HG03025 (cell line): ENCODE data around the gene SLF2.

Experiments used
- ATAC-seq: cut with Tn5 transposase; IDR thresholded peaks from one replicate; pipeline ENCODE4 v1.9.1; 2021; ENCODE audit warnings: mild to moderate bottlenecking, moderate library complexity; ENCODE audit not compliant: unreplicated experiment, low FRiP score

Gene SLF2, protein sequence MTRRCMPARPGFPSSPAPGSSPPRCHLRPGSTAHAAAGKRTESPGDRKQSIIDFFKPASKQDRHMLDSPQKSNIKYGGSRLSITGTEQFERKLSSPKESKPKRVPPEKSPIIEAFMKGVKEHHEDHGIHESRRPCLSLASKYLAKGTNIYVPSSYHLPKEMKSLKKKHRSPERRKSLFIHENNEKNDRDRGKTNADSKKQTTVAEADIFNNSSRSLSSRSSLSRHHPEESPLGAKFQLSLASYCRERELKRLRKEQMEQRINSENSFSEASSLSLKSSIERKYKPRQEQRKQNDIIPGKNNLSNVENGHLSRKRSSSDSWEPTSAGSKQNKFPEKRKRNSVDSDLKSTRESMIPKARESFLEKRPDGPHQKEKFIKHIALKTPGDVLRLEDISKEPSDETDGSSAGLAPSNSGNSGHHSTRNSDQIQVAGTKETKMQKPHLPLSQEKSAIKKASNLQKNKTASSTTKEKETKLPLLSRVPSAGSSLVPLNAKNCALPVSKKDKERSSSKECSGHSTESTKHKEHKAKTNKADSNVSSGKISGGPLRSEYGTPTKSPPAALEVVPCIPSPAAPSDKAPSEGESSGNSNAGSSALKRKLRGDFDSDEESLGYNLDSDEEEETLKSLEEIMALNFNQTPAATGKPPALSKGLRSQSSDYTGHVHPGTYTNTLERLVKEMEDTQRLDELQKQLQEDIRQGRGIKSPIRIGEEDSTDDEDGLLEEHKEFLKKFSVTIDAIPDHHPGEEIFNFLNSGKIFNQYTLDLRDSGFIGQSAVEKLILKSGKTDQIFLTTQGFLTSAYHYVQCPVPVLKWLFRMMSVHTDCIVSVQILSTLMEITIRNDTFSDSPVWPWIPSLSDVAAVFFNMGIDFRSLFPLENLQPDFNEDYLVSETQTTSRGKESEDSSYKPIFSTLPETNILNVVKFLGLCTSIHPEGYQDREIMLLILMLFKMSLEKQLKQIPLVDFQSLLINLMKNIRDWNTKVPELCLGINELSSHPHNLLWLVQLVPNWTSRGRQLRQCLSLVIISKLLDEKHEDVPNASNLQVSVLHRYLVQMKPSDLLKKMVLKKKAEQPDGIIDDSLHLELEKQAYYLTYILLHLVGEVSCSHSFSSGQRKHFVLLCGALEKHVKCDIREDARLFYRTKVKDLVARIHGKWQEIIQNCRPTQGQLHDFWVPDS

DNA sequence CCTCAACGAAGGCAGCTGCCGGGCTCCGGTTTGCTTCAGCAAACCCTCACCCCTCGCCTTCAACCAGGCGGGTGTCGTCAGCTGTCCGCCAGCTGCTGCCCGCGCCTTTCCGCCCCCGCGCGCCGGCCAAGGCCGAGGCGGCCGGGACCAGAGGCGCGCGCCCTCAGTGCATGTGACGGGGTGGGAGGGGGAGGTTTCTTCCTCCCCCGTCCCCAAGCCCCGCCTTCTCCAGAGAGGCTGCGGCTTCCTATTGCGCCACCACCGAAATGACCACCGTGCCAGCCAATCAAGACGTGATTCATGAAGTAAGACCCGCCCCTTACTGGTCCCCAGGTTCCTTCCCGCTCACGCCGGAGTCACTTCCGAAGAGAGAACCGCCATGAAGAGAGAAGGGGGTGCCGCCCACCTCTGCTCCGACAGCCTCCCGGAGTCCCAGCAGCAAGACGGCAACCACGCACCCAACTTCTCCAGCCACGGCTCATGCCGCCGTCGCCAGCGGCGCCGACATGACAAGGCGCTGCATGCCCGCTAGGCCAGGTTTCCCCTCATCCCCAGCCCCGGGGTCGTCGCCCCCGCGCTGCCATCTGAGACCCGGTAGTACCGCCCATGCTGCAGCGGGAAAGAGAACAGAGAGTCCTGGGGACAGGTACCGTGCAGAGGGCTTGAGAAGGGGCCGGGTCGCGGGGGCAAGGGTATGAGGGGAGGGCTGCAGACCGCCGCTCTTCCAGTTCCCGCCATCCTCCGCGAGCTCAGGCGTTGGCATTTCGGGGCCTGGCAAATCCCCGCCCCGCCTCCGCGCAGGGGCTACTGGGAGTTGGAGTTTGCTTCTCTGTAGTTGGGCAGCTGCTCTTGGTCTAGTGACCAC is at the start of gene SLF2:
SLF2 (plus strand) TSS at position 359 of the 865 bp plus-strand sequence; CDS start at position 507, 148 bp downstream.
- ATAC-seq: peak; percentile 95

DNA sequence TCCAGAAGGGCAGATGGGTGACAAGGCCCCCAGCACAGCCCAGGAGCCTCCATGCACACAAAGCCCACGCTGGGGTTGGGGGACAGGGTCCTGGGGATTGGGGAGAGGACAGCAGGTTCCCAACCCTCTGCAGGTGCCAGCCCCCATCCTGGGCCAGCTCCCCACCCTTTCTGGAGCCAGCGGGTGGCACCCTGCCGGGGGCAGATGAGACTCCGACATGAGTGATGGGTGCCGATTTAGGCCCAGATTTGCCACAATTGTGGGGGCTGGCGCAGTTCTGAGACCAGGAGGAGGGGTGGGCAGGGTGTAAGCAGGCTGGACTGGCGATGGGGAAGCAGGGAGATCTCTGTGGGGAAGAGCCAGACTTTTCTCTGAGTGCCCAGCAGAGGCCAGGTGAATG is 49.3 kb upstream of the SLF2 start:
- ATAC-seq: no peak

DNA sequence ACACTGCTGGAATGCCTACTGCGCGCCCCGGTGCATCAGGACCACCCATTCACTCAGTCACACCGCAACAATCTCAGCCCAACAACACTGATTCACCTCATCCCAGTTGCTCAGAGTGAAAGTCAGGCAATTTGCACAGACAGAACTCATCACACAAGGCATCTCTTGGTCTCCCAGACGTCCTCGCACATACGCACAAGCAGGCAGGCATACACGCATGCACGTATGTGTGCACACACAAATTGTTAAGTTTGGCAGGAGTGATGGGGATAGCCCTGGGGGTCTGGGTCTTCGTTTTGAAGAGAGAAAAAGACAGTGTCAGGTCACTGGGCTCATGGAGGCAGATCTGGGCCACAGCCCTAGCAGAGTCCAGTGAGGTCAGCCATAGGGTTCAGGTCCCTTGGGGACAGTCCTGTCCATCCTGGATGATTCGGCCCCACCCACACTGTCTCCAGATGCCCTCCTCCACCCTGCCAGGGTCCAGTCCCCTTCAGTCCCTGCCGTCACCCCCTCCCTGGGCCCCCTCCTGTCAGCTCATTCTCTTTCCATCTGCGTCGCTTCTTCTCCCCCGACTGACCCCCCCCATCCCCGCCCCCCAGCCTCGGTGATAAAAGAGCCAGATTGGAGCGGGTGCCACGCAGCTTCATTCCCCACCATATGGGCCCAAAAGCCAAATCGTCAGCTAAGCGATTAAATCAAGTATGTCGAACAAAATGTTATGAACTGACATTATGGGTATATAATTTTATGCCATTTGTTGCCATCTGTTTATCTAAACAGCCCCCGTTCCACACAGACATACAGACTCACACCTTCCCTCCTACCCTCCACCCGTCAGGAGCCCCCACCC is 48.5 kb upstream of the SLF2 start:
- ATAC-seq: no peak

DNA sequence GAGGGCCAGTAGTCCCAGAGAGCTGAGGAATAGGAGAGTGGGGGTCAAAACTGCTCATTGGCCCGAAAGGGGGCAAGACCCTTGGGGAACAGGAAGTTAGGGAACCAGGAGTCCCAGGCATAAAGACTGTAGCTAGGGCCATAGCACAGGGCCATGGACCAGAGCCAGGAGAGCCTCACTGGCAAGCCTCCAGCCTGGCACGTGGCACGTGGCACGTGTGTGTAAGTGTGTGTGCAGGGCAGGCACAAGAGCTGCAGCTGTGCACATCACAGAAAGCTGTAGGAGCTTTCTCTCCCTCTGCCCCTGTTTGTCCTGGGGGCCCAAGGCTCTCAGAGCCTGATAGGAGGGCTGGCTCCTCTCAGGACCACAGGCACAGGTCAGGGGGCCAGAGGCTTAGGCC is 47.8 kb upstream of the SLF2 start:
- ATAC-seq: no peak

DNA sequence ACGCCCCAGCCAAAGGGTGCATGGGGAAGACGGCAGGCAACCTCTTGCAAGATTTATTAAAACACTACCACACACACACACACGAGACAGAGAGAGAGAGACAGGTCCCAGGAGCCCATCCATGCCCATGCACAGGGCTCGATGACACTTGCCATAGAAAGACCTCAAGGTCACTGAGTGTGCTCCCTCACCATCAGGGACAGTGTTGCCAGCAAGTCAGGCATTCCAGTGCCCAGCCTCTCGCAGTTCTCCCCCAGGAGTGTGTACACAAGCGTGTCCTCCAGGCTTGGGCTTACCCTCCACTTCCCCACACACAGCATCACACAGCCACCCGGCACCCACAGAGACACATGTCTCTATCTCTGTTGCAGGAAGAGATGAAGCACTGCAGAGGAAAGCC is 46.8 kb upstream of the SLF2 start:
- no peak for ATAC-seq

DNA sequence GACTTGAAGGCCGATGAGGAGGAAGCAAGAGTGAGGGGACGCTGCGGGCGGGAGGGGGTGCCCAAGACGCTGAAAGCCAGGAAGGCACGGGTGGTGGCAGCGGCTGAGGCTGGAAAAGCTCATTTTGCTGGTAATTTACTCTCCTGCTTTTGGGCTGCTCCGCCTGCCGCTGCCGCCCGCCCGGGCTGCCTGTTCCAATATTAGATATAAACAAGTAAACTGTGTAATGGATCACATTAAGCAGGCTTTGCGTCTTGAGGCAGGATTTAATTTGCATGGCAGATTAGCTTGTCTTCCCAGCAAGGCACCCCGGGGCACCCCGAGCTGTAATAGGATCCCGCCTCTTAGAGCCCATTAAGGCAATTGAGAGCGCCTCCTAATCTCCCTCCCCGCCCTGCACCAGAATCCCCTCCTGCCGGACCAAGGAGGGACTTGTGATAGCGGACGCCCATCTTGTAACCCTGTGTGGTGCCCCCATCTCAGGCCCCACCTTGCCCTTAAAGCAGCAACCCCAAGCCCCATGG is 46.1 kb upstream of the SLF2 start:
- no peak for ATAC-seq

DNA sequence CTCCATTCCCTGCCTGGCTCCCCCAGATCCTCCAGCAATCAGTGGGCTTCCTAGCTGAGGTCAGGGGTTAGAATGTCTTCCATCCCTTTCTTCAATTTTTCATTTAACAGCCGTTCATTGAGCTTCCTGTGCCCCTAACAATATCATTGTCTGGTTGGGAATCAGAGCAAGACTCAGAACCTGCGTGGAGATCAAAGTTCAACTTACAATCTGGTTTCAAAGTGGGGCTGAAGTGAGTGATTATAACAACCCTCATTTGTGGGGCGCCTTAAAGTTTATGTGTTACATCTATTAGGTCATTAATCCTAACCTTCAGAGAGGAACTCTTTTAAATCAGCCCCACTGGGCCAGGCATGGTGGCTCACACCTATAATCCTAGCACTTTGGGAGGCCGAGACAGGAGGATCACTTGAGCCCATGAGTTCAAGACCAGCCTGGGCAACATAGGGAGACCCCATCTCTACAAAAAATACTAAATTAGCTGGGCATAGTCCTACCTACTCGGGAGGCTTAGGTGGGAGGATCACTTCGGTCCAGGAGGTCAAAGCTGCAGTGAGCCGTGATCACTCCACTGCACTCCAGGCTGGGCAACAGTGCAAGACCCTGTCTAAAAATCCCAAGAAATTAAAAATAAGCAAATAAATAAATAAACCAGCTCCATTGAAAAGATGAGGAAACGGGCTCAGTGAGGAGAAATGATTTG is 45.4 kb upstream of the SLF2 start:
- ATAC-seq: no peak

DNA sequence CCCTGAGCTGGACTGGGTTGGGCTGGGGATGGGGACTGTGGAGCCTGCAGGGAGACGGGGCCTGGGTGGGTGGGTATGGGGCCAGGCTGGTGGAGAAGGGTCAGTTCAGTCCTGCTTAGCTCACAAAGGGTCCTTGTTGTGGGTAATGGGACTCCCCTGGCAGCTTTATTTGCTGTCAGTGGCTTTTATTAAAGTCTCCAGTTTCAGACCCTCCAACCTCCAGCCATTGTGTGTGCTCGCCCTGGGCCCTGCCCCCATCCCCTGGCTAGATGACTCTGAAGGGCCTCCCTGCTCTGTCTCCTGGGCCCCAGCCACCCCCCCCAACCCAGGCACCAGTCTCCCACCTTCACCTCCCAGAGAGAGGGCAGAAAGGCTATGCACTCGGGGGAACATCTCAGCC is 44.4 kb upstream of the SLF2 start:
- no peak for ATAC-seq

DNA sequence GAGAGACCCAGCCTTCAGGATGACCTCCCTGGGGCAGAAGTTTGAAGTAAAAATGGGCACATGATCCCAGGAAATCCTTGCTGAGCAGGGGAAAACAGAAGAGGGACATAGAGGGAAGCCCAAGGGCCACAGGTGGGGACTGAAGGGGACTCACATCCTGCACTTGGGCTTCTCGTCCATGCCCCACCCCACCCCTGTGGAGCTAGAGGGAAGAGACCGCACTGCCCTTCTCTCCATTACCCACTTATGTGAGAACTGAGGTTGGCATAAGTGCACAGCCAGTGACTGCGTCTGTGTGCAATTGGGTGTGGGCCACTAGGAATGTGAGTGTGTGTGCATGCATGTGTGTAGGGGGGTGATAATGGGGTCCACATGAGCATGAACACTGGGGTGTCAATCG is 43.4 kb upstream of the SLF2 start:
- no peak for ATAC-seq

DNA sequence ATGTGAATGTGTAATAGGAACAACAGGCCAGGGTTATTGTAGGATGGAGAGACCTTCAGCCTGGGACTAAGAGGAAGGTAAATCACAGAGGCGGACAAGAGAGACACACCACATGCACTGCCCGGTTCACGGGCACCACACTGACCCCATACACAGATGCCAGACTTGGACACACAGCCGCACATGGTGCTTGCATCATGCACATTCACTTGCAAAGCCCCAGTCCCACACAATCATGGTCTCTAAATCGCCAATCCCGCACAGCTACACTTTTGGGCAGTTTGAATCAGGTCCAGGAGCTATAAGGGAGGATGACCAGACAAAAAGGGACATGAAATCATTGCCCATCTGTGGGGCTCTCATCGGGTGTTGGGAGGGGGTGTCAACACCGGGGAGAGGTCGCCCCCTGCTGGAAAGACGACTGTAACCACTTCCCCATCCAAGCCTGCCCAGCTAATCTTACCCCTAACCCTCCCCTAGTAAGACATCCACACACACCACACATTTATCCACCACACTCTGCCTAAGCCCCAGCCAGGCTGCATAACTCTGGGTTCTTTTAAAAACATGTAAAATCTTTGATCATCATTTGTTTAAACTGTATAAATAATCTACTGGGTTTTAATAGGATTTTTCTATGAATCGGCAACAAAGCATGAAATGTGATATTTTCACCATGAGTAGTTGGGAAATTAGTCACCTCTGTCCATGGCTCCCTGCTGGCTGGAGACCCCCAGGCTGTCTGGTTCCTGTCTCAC is 40.5 kb upstream of the SLF2 start:
- no peak for ATAC-seq

DNA sequence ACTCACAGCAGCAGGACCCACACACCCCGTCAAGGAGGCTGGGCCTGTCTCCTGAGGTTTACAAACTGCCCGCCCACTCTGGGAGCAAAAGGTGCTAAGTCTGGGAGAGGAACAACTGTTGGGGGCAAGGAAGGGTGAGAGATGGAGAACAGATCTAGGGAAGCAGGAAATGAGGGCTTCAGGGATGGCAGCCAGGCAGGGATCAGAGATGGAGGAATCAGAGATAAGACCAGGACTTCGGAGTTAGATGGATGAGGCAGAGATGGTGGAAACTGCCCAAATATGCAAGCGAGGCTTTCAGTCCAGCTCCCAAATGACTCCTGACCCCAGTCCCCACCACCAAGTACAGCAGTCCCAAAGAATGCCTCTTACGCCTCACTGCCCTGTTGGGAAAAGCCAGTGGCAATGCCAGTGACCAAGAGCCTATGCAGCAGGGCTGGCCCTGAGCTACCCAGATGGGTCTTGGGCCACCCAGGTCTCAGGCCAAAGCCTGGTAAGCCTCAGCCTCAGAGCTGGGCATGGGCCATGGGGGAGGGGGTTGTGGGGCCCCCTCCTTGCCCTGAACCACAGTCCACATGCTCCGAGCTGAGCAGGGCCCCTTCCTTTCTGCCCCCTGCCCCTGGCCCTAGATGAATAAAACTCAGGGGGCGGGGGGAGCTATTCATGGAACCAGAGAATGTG is 39.5 kb upstream of the SLF2 start:
- no peak for ATAC-seq

DNA sequence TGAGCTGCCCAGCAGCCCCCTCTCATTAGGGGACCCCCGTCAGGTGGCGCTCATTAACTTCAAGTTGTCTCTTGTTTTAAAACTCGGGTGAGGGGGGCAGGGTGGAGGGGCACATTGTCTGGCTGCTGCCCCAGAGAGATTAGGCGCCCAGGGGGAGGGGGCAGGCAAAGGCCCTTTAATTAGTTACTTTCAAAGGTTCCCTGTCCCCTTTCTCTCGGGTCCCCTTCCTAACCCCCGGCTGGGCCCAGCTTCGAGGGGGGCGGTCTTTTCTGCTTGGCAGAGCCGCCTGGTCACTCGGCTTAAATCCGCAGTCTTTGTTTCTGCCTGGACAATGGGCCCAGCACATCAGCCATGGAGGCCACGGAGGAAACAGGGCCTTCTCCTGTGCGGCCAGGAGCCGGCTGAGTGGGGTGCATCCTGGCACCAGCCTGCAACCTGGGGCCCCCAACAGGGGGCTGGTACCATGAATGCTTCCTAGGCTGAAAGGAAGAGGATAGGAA is 38.9 kb upstream of the SLF2 start:
- ATAC-seq: no peak

DNA sequence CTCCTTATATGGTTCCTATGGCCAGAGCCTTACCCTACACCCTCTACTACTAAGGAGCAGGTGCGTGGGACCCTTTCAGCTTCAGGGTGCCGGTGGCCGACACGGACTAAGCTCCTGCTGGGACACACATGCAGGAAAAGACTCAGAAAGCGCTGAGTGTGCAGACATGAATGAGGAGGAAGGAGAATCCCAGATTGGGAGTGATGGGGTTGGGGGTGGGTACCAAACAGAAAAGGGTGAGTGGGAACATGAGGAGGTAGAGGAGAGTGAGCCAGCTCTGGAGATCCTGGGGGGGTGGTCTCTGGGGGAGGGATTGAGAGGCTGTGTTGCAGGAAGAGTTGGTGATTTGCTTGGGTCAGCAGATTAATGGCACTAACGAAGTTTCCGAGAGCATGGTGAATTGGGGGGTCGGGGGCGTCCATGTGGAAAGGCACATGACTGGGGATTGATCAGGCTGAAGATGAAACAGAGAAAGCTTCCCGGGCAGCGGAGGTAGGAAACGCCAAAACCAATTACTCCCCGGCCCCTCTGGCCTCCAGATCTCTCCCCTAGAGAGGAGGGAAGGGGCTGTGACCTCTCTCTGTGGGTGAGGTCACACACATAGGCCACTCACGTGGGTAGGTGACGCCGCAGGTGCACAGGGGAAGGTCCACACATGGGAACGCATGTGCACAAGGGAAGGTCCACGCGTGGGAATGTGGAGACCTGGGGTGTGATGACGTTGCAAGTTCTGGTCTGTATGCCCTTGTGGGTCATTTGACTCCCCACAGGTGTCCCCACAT is 37.9 kb upstream of the SLF2 start:
- ATAC-seq: no peak

DNA sequence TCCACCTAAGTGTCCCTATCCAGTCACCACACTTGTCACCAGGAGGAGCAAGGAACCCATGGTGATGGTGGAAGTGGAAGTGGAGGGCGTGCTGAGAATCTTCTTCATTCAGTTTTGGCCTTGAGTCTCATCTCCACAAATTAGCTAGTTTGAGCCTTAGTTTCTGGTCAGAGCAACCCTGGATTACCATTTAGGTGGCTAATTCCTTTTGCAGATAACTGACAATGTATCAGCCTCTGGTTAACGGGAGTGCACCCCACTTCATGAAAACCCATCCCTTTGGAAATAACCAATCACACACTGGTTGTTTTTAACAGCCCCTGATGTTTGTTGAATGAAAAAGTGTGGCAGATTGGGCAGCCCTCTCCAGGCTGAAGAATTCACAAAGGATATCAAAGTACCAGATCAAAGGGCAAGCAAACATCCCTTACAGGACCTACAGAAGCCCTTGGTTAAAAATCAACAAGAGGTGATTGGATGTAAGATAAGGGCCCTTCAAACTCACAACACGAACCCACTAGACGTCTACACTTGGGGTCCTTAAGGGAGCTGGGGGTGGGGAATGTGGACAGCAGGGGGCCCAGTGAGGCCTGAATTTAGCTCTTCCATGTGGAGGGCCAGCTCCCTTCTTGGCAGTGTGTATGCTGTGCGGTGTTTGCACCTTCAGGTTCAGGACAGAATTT is 37.1 kb upstream of the SLF2 start:
- no peak for ATAC-seq

DNA sequence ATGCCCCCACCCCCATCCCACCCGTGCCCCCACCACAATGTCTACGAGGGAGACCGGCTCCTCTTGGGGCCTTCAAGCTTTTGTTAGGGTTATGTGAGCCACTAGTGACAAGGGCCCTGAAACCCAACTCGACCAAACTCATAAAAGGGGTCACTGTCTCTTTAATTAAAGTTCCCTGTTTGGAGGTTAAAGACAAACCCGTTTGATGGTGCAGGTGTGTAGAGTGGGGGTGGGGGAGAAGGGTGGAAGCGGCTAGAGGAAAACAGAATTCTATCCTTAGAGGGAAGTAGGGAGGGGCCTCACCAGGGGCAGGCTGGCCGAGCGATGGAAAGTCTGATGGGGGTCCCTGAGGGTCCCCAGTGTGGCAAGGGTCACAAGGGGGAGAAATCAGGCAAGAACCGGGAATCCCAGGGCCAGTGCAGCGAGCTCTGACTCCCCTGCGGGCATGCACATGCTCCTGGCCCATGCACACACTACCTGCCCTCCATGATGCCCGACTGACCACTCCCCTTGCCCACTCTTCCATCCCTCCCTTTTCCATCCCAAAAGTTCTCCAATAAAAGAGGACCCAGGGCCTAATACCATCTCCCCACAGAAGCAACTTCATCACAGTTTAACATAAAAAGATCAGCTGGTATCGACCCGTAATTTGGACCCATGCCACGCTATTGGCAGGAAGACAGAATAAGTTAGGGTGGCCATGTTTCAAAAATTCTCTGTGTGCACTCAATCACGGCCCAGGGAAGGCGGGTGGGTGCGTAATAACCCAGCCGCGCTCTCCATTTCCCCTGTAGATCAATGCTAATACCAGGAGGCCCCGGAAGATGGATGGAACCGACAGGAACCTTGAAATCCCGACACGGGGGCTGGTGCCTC is 35.9 kb upstream of the SLF2 start:
- ATAC-seq: no peak
